BLaER1 (cell line): Measurements from ENCODE around the gene FHL2.

ENCODE experiments used
- H3K27ac ChIP-seq: shearing (Covaris generic); formaldehyde crosslinking; 2 replicates; pipeline ENCODE4 v1.8.1; 2022
- H3K27me3 ChIP-seq: shearing (Covaris generic); formaldehyde crosslinking; 2 replicates; pipeline ENCODE4 v1.8.1; 2022
- H3K36me3 ChIP-seq: shearing (Covaris generic); formaldehyde crosslinking; 2 replicates; pipeline ENCODE4 v1.8.1; 2022
- H3K4me1 ChIP-seq: shearing (Covaris generic); formaldehyde crosslinking; 2 replicates; pipeline ENCODE4 v1.8.1; 2022
- H3K4me2 ChIP-seq: shearing (Covaris generic); formaldehyde crosslinking; 2 replicates; pipeline ENCODE4 v1.8.1; 2022
- H3K4me3 ChIP-seq: shearing (Covaris generic); formaldehyde crosslinking; 2 replicates; pipeline ENCODE4 v1.8.1; 2022
- H3K9ac ChIP-seq: shearing (Covaris generic); formaldehyde crosslinking; 2 replicates; pipeline ENCODE4 v1.8.1; 2022
- H3K9me3 ChIP-seq: shearing (Covaris generic); formaldehyde crosslinking; 2 replicates; pipeline ENCODE4 v1.8.1; 2022
- H4K20me1 ChIP-seq: shearing (Covaris generic); formaldehyde crosslinking; 2 replicates; pipeline ENCODE4 v1.8.1; 2022
- Cebpa-rat ChIP-seq: shearing (Covaris generic); IDR thresholded peaks from 2 replicates; pipeline ENCODE4 v1.8.1; 2022

Gene FHL2

DNA sequence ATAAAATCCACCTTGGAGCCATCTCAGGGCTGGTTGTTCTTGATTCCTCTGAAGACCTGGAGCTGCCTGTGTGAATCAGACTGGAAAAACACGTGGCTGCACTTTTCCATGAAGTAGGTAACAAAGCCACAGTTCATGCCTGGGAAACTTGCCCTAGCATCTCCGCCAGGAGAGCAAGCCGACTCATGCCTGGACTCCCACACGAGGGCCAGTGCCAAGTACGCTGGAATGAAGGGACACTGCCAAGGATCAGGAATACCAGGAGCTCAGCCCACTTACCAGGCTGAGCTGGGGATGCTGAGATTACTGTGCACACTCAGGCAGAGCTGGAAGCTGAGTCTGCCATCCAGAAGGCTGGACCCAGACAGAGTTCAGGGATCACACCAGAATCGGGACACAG is 10.9 kb upstream of the FHL2 start:
- H3K9me3 ChIP-seq = no peaks in the 10 kb centered on the region
- H4K20me1 ChIP-seq = no peaks in the 10 kb centered on the region
- no peaks in the 10 kb centered on the region for H3K4me1 ChIP-seq
- no peaks in the 10 kb centered on the region for H3K27me3 ChIP-seq
- no peak for TF ChIP-seq Cebpa-rat
- H3K9ac ChIP-seq = no peak overlapping the region
- H3K27ac ChIP-seq = no peak overlapping the region
- H3K4me3 ChIP-seq = no peak overlapping the region
- no peaks in the 10 kb centered on the region for H3K36me3 ChIP-seq
- H3K4me2 ChIP-seq = no peak overlapping the region

GRCh38 chr2:105407946-105408743 is 9.3 kb upstream of the FHL2 start:
- Histone ChIP-seq H3K27me3 (no peaks in the 10 kb centered on the region), H3K27ac (no peak overlapping the region), H3K36me3 (no peaks in the 10 kb centered on the region), H3K4me1 (no peaks in the 10 kb centered on the region), H3K9me3 (no peaks in the 10 kb centered on the region), H4K20me1 (no peaks in the 10 kb centered on the region), H3K4me3 (no peak overlapping the region), H3K4me2 (no peak overlapping the region), H3K9ac (no peak overlapping the region)
- no peak for TF ChIP-seq Cebpa-rat

- Histone ChIP-seq H3K4me3 (no peak overlapping the region), H3K9me3 (no peaks in the 10 kb centered on the region), H3K27me3 (no peaks in the 10 kb centered on the region), H3K4me2 (no peak overlapping the region), H3K27ac (no peak overlapping the region), H4K20me1 (no peaks in the 10 kb centered on the region), H3K9ac (no peak overlapping the region), H3K4me1 (no peaks in the 10 kb centered on the region), H3K36me3 (no peaks in the 10 kb centered on the region)
- no peak for TF ChIP-seq Cebpa-rat
These were observed 7.4 kb upstream of the FHL2 start for GRCh38 chr2:105406221-105406620.

- H3K9me3 ChIP-seq = no peaks in the 10 kb centered on the region
- no peaks in the 10 kb centered on the region for H4K20me1 ChIP-seq
- TF ChIP-seq Cebpa-rat = no peak
- no peaks in the 10 kb centered on the region for H3K4me1 ChIP-seq
- H3K4me3 ChIP-seq = no peak overlapping the region
- no peaks in the 10 kb centered on the region for H3K27me3 ChIP-seq
- H3K9ac ChIP-seq = no peak overlapping the region
- no peak overlapping the region for H3K27ac ChIP-seq
- no peak overlapping the region for H3K4me2 ChIP-seq
- H3K36me3 ChIP-seq = no peaks in the 10 kb centered on the region
These were observed 6.4 kb upstream of the FHL2 start for GRCh38 chr2:105405291-105405690.

DNA sequence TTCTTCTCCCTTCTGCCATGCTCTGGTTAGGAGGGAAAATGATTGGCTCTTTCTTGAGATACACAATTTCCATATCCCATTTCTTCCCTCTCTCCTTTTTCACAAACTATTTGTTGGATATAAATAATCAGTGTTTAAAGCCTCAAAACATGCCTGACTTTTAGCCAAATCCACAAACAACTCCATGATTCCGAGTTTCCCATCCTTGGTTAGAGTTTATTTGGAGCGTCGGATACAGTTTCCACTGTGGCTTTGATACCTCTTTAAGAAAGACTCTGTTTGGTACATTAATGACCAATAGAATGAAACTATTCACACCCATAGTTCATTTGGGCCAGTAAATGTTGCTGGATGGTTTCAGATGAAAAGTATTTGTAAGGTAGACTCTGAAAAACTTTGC is 5.9 kb upstream of the FHL2 start:
- Histone ChIP-seq H3K4me2 (no peak overlapping the region), H3K27ac (no peak overlapping the region), H3K27me3 (no peaks in the 10 kb centered on the region), H4K20me1 (no peaks in the 10 kb centered on the region), H3K9ac (no peak overlapping the region), H3K4me1 (no peaks in the 10 kb centered on the region), H3K36me3 (no peaks in the 10 kb centered on the region), H3K9me3 (no peaks in the 10 kb centered on the region), H3K4me3 (no peak overlapping the region)
- no peak for TF ChIP-seq Cebpa-rat

- H3K4me1 ChIP-seq = no peaks in the 10 kb centered on the region
- no peak overlapping the region for H3K4me3 ChIP-seq
- no peak overlapping the region for H3K27ac ChIP-seq
- H4K20me1 ChIP-seq = no peaks in the 10 kb centered on the region
- no peaks in the 10 kb centered on the region for H3K36me3 ChIP-seq
- no peak for TF ChIP-seq Cebpa-rat
- H3K27me3 ChIP-seq = no peaks in the 10 kb centered on the region
- H3K9ac ChIP-seq = no peak overlapping the region
- H3K4me2 ChIP-seq = no peak overlapping the region
- H3K9me3 ChIP-seq = peaks cover 6% of the 10 kb centered on the region
These were observed 5.2 kb upstream of the FHL2 start for GRCh38 chr2:105403783-105404698.

DNA sequence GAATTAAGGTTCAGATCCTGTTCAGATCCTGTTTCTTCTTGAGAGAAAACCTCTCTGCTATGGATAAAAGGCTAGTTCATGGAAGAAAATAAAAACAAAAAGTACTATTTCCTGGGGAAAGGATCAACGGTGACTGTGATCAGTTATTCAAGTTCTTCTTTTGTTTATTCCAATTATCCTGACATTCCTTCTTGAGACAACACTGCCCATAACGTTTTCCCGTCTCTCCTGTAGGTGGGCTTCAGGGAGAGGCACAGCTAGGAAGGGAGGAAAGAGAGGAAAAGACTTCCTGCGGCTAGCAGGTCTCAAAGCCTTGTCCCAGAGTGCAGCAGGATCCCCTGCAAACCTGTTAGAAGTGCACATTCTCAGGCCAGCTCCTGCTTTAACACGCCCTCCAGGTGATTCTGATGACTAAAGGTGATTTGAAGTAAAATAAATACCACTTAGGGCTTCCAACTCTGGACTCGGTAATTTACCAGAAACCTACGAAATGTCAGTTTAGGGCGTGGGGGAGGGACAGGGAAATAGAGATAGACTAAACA is 4.5 kb upstream of the FHL2 start:
- H3K27ac ChIP-seq = no peak overlapping the region
- H3K27me3 ChIP-seq = no peaks in the 10 kb centered on the region
- H3K4me3 ChIP-seq = no peak overlapping the region
- H3K9ac ChIP-seq = no peak overlapping the region
- H3K4me1 ChIP-seq = no peaks in the 10 kb centered on the region
- no peaks in the 10 kb centered on the region for H3K36me3 ChIP-seq
- peaks cover 13% of the 10 kb centered on the region for H3K9me3 ChIP-seq
- TF ChIP-seq Cebpa-rat = no peak
- no peak overlapping the region for H3K4me2 ChIP-seq
- H4K20me1 ChIP-seq = no peaks in the 10 kb centered on the region

GRCh38 chr2:105402809-105403208 is 4.0 kb upstream of the FHL2 start:
- no peak overlapping the region for H3K4me3 ChIP-seq
- no peaks in the 10 kb centered on the region for H3K4me1 ChIP-seq
- TF ChIP-seq Cebpa-rat = no peak
- H4K20me1 ChIP-seq = no peaks in the 10 kb centered on the region
- no peak overlapping the region for H3K9ac ChIP-seq
- peaks cover 14% of the 10 kb centered on the region for H3K9me3 ChIP-seq
- no peak overlapping the region for H3K4me2 ChIP-seq
- H3K27me3 ChIP-seq = no peaks in the 10 kb centered on the region
- no peaks in the 10 kb centered on the region for H3K36me3 ChIP-seq
- H3K27ac ChIP-seq = no peak overlapping the region

DNA sequence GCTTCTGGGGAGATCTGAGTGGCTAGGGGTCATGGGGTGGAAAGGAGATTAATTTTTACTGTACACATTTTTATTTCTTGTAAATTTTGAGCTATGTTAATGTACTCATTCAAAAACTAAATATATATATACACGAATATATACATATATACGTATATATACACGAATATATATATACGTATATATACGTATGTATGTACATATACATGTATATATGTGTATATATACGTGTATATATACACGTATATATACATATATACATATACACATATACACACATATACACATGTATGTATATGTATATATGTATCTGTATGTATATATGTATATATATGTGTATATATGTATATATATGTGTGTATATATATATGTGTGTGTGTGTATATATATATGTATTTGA is 3.0 kb upstream of the FHL2 start:
- Histone ChIP-seq H4K20me1 (no peaks in the 10 kb centered on the region), H3K4me2 (no peak overlapping the region), H3K4me1 (no peaks in the 10 kb centered on the region), H3K9me3 (peaks cover 14% of the 10 kb centered on the region), H3K4me3 (no peak overlapping the region), H3K27ac (no peak overlapping the region), H3K27me3 (no peaks in the 10 kb centered on the region), H3K9ac (no peak overlapping the region), H3K36me3 (no peaks in the 10 kb centered on the region)
- no peak for TF ChIP-seq Cebpa-rat

- no peak overlapping the region for H3K4me2 ChIP-seq
- no peak for TF ChIP-seq Cebpa-rat
- H3K27ac ChIP-seq = no peak overlapping the region
- no peak overlapping the region for H3K9ac ChIP-seq
- H3K27me3 ChIP-seq = no peaks in the 10 kb centered on the region
- no peaks in the 10 kb centered on the region for H3K4me1 ChIP-seq
- no peaks in the 10 kb centered on the region for H4K20me1 ChIP-seq
- H3K36me3 ChIP-seq = no peaks in the 10 kb centered on the region
- peaks cover 14% of the 10 kb centered on the region for H3K9me3 ChIP-seq
- no peak overlapping the region for H3K4me3 ChIP-seq
These were observed 1.3 kb upstream of the FHL2 start for GRCh38 chr2:105400138-105400540.
